HG03025 (cell line): ENCODE measurements around the gene KIF17.

Source experiments
- ATAC-seq: cut with Tn5 transposase; IDR thresholded peaks from one replicate; pipeline ENCODE4 v1.9.1; 2021; ENCODE audit warnings: mild to moderate bottlenecking, moderate library complexity; ENCODE audit not compliant: unreplicated experiment, low FRiP score

Gene KIF17

DNA sequence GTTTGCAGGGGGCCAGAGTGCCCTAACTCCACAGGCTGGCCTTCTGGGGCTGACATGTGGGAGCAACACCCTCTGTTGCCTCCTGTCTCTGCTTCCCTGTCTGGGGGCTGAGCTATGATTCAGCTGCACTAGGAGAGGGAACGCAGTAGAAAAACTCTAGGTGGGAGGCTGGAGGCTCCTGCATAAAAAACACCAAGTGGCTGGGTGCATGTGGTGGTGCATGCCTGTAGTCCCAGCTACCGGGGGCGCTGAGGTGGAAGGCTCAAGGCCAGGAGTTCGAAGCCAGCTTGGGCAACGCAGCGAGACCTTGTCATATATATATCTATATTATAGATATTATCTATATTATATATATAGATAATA is 5.6 kb downstream of the KIF17 start:
- no peak for ATAC-seq

DNA sequence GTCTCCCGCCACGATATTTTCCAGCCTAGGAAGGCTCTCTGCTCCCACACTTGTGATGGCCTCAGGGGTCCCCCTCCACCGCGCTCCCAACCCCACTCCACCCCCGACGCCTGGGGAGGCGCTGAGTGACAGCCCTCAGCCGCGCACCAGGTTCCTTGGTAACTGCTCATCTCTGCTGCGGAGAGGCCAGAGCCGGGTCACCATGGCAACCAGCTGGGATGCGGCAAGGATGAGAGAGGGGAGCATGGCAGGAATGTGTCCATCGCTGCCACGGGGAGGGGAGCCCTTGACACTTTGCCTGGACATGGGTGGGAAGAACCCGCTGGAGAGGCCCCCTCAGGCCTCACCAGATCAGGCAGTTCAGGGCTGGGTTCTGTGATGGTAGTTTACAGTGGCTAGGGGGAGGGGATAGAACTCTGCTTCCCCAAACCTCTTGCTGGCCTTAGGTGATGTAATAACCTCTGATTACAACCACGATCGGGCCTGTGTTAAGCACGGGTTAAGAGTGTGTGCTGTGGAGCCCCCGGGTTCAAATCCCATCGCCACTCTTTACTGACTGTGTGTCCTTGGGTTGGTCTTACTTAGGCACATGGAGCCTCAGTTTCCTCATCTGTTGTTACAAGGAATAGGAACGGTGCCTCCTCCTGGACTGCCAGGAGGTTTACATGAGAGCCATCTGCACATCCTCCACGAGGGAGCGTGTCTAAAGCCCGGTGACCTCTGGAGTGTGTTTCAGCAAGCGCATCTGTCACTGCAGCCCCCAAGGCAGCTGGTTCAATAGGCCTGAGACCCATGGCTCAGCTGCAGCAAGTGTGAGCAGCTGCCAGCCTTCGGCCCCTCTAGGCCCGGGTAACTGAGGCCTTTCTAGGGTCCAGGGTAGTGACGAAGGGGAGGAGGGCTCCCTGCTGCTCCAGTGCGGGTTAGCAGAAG is 6.3 kb downstream of the KIF17 start:
- no peak for ATAC-seq

DNA sequence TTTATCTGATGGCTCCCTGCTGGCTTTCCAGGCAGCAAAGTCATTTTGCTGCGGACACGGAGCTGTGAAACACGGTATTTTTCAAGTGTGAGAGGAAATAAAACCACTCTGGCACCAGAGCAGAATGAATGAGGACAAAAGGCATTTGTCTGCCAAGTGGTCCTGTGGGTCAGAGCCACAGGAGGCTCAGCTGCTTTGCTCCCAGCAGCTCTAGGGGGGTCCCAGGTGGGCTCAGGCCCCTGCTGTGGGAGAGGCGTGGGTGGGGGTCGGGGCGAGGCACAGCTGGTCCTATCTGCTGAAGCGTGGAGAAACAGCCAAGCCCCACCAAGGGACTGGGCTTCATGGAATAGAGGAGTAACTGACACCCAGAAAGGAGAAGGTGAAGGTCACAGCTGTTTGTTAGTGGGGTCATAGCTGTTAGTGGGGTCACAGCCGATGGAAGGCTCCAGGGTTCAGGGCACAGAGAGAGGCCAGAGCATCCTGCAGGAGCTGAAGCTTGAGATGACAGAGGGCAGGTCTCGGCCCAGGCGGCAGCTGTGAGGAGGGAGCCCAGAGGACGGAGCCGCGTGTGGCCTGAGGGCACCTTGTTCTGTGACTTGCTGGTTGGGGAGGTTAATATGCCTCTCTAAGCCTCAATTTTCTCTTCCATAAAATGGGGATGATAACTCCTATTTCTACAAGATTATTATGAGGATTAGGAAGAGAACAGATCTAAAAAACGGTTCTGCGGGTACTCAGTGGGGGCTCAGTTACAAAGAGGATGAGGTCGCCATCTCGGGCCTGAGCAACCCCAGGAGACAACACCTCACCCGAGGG is 7.1 kb downstream of the KIF17 start:
- ATAC-seq: no peak

DNA sequence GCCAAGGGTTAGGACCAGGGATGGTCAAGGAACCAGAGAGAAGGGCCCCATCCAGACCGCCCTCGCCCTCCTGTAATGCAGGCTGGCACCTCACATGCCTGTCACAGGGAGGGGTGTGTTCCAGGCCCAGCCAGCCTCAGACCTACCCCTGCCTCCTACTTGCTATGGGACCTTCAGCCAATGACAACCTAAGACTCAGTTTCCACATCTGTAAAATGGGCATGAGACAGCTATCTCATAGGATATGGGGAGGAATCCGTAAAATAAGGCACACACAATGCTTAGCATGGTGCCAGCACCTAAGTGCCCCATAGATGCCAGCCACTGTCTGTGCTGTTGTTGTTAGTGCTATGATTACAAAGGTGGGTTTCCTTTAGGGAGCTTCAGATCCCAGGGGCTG is 7.9 kb downstream of the KIF17 start:
- no peak for ATAC-seq

DNA sequence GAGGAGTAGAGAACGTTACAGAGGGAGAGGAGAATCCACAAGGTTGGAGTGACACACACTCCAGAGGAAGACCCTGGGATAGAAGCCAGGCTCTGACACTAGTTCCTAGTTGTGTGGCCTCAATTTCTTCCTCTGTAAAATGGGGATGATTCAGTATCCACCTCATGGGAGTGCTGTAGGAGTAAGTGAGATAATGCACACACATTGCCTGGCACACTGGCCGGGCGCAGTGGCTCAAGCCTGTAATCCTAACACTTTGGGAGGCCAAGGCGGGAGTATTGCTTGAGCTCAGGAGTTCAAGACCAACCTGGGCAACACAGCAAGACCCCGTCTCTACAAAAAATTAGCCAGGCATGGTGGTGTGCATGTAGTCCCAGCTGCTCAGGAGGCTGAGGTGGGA is 8.9 kb downstream of the KIF17 start:
- ATAC-seq: no peak

DNA sequence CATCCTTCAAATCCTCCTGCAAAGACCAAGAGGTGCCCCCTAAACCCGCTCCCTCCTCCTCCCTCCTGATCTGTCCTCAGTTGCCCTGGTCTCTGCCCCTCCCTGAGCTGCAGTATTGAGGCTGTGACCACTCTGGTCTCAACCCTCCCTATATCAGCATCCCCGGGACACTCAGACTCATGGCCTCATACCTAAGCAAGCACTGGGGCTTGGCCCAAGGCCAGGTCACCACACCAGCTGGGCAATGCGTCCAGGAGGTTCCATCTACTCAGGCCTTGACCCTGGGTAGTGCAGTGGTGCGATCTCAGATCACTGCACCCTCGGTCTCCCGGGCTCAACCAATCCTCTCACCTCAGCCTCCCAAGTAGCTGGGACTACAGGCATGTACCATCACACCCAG is 9.8 kb downstream of the KIF17 start:
- no peak for ATAC-seq

DNA sequence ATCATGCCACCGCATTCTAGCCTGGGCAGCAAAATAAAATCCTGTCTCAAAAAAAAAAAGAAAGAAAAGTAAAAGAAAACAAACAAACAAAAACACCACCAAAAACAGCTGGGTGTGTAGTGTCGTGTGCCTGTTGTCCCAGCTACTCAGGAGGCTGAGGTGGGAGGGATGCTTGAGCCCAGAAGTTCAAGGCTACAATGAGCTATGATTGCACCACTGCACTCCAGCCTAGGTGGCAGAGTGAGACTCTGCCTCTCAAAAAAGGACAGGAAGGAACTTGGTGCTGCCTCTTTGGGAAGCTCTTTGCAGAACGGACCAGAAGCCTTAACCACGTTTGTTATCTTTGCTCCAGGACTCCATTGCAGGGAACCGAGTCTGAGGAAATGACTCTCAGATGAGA is 11.0 kb downstream of the KIF17 start:
- no peak for ATAC-seq

DNA sequence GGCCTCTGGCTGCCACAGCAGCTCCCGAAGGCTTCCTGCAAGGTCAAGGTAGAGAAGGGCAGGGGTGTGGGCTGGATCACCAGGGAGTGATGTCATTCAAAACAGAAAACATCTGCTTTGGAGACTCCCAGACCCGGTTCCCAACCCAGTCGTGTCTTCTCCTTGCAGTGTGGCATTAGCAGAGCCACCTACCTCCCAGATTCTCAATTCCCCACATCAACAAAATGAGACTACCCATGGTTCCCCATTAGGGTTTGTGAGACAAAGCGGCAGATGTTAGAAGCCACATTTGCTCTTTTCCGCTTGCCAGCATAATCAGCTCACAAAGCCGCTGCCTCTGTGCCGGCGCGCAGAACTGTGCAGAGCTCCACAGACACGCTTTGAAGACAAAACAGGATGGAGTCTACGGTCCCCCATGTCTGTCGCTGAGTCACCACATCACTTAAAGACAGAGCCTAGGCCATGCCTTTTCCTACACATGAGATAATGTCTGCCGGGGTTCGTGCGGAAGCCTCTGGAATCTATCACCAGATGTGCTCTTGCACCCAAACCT is 12.5 kb downstream of the KIF17 start:
- ATAC-seq: no peak

DNA sequence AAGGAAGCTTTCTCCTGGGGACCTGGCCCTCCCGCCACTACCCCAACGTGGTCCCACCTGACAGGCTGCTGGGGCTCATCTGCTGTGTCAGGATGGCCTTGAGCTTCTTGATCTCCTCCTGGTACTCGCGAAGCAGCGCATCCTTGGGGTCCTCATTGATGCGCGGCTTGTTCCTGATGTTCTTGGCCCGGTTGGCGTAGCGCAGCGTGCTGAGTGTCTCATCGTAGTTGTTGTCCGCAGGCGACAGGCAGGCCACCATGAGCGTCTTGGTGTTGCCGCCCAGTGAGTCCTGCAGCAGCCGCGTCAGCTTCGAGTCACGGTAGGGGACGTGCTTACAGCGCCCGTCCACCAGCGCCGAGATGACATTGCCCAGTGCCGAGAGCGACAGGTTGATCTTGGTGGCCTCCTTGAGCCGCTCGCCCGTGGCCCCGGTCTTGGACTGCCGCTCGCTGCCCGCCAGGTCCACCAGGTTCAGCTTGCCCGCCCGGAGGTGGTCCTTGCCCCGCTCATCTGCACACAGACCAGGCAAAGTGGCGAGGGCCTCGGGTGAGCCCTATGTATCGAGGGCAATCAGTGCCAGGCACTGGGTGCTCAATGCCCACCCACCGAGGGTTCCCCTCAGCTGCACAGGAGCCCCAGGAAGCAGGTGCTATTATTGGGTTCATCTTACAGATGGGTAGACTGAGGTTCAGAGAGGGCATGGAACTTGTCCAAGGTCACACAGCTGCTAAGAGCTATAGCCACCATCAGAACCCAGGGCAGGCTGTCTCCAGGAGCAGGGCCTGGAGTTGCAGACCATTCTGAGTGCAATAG is 13.2 kb downstream of the KIF17 start:
- ATAC-seq: no peak

DNA sequence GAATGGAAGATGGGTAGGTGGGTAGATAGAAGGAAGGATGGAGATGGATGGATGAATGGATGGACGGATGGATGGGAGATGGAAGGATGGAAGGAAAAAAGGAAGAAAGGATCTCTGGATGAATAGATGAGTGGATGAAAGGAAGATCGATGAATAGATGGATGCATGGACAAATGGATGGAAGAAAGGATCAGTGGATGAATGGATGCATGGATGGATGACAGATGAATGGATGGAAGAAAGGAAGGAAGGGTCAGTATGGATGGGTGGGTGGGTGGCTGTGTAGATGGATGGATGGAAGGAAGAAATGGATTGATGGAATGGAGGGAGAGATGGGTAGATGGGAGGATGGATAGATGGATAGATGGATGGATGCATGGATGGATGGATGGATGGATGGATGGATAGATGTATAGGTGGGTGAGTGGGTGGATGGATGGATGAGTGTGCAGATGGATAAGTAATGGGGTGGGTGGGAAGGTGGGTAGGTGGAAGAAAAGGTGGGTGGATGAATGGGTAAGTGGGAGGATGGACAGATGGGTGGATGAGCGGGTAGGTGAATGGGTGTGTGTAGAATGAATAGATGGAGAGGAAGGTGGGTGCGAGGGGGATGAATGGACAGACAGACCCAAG is 14.6 kb downstream of the KIF17 start:
- no peak for ATAC-seq

DNA sequence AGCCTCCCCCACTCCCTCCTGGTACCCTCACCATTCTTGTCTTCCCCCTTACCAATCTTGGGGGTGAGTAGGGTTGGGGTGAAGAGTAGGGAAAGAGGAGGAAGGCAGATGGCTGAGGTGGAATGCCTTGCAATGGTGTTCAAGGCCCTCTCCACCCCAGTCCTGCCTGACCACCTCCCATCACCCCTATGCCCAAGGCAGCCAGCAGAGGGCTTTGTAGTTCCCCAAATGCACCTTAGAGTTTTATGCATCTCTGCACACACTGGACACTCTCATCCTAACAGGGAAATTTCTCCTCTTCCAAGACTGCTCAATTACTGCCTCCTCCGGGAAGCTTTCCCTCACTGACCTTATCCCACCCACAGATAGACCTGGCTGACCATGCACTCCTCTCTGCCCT is 15.4 kb downstream of the KIF17 start:
- ATAC-seq: no peak

DNA sequence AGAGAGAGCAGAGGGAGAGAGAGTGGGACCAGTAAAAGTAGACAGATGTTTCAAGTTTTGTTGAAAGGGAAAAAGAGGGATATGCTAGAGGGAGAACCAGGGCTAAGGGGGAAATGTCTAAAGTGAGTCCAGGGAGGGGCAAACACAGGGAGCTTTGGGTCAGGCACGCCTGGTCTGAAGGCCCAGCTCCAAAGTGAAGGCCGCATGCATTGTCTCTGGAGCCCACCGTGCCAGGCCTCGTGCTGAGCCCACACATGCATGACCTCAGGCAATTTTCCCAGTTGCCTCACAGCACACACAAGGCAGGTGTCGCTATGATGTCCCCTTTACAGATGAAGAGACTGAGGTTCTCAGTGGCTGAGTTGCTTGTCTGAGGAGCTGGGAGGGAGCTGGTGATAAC is 16.0 kb downstream of the KIF17 start:
- no peak for ATAC-seq

DNA sequence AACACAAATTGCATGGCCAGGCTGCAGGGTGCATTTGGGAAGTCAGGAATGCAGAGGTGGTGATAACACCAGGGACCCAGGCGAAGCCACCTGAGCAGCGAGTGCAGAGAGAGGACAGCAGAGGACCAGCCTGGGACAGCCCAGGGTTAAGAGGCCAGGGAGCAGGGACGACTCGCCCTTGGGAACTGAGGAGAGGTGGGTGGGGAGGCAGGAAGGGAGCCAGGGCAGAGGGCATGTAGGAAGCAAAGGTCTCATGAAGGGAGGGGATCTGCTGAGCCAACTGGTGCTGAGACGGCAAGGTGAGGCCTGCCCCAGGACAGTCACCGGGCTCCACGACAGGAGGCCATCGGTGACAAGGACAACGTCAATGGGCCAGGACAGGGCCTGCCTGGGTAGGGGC is 16.4 kb downstream of the KIF17 start:
- ATAC-seq: no peak

DNA sequence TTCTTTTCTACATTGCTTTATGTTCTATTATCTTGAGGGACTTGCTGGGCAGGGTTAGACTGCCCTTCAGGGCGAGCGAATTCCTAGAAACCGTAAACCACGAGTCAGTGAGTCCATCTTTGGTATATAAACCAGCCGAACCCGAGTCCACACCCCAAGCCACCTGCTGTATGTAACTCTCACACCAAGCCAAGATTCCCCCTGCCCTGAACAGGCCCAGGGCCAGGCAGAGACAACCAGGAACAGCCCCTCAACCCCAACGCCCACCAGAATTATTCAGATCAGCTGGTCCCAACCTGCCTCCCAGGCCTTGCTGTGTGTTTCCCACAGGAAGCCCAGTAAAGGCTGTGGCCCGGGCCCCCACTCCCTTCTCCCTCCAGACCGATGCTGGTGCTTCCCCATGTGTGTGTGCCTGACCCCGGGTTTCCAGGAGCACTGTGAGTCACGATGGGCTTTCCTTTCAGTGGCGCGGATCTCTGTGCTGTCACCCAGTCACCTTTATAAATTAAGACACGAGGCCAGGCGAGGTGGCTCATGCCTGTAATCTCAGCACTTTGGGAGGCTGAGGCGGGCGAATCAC is 17.1 kb downstream of the KIF17 start:
- no peak for ATAC-seq

DNA sequence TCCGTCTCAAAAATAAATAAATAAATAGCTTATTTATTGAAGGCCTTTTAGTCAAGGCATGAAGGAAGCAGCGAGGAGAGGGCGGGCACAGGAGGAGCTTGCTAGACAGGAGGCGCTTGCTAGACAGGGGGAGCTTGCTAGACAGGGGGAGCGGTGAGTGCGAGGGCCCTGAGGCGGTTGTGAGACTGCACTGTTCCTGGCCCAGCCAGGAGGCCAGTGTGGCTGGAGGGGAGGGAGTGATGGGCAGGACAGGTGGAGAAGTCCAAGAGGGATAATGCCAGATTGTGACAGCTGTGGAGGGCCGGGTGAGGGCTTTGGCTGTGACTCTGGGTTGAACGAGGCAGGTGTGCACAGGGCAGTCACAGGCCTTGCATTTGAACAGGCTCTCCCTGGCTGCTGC is 18.2 kb downstream of the KIF17 start:
- no peak for ATAC-seq

DNA sequence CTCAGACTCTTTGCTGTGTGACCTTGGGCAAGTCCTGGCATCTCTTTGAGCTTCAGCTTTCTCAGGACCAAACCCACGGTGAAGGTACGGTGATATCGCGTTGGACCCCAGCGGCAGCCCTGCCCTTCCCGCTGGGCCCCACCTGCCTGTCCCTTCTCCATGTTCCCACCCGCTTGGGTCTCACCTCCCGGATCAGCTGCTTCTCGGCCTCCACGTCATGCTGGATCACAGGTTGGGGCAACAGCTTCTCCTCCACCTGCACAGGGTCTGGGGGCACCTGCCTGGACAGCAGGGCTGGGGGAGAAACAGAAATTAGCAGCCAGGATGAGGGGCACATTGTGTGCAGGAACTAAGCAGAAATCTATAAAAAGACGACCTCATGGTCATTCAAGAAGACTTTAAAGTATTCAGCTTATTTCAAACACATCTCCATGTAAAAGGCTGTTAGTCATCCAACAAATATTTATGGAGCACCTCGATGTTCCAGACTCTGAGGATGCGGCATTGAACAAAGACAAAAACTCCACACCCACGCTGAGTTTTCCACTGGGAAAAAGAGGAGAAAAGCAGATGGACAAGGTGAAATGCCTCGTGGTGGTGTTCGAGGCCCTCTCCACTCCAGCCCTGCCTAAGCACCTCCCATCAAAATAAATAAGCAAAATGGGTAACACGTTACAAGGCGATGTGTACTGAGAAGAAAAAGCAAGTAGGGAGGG is 19.5 kb downstream of the KIF17 start:
- no peak for ATAC-seq

DNA sequence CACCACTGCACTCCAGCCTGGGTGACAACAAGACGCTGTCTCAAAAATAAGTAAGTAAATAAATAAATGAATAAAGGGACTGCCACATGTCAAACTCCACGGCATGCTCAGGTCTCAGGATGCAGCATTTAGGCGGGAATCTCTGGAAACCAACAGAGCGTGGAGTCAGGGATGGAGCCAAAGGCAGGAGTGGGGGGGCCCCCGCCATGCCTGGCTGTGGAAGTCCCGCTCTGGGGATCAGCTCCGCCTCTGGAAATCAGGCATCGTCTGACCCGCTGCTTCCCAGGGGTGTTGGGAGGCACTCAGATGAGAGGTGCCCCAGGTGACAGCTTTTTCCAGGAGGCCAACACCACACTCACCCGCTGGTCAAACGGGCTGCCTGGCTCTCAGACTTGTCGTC is 20.2 kb downstream of the KIF17 start:
- no peak for ATAC-seq

DNA sequence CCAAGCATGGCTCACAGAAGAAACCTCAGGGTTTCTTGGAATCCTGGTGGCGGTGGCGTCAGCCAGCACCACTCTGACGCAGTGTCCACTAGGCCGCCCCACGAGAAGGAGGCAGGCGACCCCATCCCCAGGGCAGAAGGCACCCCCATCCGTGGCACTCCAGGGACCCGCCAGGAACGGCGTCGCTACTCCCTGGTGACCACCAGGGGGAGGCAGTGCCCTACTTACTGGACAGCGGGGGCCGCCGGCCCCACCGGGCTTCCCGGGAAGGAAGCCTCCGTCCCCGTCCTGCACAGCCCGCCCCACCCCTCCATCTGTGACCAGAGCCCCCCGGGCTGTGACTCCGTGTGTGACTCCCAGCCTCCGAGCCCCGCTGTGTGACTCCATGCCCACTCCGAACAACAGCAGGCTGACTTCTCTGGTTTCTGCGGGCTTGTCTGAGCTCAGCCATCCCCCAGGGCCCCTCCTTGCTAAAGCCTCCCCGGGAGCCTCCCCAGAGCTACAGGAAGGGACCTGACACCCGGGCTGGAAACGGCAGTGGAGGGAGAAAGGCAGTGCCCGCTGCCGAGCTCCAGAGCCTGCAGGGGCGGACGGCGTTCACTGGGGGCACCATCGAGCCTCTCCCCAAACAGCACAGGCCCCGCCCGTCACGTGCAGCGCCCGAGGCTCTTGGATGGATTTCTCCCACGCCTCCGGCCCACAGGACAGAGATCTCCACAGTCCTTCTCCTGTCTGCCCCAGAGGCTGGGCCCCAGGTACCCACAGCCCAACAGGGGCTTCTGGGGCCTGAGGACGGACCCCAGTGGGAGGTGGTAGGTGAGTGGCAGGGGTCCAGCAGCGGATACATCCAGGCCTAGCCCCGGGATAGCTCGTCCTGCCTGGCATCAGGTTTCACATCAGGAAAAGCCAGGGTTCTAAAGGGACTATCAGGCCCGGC is 21.1 kb downstream of the KIF17 start:
- ATAC-seq: no peak
